Measurements from ENCODE around the gene PCNX1.

PCNX1 gene

DNA sequence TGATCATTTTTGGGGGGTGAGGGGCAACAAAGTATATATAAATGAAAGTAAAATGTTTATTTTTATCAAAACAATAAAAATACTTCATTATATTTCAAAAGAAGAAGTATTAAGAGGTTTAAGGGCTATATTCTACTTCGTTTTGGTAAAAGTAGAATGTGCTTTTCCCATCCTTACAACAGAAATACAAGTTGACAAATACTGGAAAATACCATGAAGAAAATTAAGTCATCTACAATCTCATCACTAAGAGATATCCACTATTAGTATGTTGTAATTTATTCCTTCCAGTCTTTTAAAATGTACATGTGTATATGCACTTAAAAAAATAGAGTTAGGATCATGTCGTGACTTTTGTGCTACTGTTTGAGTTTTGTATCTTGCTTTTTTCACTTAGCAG, 92.8 kb downstream of the PCNX1 start (continued):
- TF ChIP-seq, protein P1, sequence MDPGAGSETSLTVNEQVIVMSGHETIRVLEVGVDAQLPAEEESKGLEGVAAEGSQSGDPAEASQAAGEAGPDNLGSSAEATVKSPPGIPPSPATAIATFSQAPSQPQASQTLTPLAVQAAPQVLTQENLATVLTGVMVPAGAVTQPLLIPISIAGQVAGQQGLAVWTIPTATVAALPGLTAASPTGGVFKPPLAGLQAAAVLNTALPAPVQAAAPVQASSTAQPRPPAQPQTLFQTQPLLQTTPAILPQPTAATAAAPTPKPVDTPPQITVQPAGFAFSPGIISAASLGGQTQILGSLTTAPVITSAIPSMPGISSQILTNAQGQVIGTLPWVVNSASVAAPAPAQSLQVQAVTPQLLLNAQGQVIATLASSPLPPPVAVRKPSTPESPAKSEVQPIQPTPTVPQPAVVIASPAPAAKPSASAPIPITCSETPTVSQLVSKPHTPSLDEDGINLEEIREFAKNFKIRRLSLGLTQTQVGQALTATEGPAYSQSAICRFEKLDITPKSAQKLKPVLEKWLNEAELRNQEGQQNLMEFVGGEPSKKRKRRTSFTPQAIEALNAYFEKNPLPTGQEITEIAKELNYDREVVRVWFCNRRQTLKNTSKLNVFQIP (CRISPR knock-in tag; IDR thresholded peaks at IDR 0.05; ENCODE audit: borderline replicate concordance, low read depth), result no peak
- TF ChIP-seq BACH2 (CRISPR knock-in tag; IDR thresholded peaks at IDR 0.05; ENCODE audit: borderline replicate concordance) (no peak), ZFP30 (CRISPR knock-in tag; IDR thresholded peaks at IDR 0.05) (no peak), TCF4 (CRISPR knock-in tag; IDR thresholded peaks at IDR 0.05; ENCODE audit: borderline replicate concordance) (no peak)
- TF ChIP-seq, protein P2, sequence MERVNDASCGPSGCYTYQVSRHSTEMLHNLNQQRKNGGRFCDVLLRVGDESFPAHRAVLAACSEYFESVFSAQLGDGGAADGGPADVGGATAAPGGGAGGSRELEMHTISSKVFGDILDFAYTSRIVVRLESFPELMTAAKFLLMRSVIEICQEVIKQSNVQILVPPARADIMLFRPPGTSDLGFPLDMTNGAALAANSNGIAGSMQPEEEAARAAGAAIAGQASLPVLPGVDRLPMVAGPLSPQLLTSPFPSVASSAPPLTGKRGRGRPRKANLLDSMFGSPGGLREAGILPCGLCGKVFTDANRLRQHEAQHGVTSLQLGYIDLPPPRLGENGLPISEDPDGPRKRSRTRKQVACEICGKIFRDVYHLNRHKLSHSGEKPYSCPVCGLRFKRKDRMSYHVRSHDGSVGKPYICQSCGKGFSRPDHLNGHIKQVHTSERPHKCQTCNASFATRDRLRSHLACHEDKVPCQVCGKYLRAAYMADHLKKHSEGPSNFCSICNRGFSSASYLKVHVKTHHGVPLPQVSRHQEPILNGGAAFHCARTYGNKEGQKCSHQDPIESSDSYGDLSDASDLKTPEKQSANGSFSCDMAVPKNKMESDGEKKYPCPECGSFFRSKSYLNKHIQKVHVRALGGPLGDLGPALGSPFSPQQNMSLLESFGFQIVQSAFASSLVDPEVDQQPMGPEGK (CRISPR knock-in tag; IDR thresholded peaks at IDR 0.05; ENCODE audit: borderline replicate concordance), result no peak

DNA sequence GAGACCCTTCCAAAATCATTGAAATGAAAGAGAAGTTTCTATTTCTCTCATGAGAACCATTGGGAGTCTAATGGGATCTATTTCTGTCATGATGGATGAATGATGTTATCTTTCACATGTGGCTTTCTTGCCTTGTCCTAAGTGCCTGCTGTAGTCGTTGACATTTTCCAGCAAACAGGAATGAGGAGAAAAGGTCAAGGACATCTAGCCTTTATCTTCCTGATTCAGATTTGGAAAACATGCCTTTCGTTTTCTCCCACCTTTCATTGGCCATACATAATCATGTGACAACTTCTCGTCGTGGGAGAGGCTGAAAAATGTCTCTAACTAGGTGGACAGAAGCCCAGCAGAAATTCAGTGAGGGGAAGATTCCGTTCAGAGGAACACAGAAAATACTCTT, 94.5 kb downstream of the PCNX1 start:
- ATAC-seq, result no peak
- TF ChIP-seq ZNF8 (CRISPR knock-in tag; IDR thresholded peaks at IDR 0.05) (no peak), TOX (CRISPR knock-in tag; IDR thresholded peaks at IDR 0.05; ENCODE audit: borderline replicate concordance) (no peak), ARNTL (CRISPR knock-in tag; IDR thresholded peaks at IDR 0.05; ENCODE audit: borderline replicate concordance, low read depth) (no peak), PPARA (CRISPR knock-in tag; IDR thresholded peaks at IDR 0.05; ENCODE audit: borderline replicate concordance) (no peak), ISL1 (CRISPR knock-in tag; IDR thresholded peaks at IDR 0.05) (peak; percentile 60), TCF4 (CRISPR knock-in tag; IDR thresholded peaks at IDR 0.05; ENCODE audit: borderline replicate concordance) (no peak), SNAI2 (CRISPR knock-in tag; IDR thresholded peaks at IDR 0.05) (peak; percentile 52; the same call in 1 of the 2 replicates), ZNF70 (CRISPR knock-in tag; IDR thresholded peaks at IDR 0.05) (no peak)
- TF ChIP-seq, protein P3, sequence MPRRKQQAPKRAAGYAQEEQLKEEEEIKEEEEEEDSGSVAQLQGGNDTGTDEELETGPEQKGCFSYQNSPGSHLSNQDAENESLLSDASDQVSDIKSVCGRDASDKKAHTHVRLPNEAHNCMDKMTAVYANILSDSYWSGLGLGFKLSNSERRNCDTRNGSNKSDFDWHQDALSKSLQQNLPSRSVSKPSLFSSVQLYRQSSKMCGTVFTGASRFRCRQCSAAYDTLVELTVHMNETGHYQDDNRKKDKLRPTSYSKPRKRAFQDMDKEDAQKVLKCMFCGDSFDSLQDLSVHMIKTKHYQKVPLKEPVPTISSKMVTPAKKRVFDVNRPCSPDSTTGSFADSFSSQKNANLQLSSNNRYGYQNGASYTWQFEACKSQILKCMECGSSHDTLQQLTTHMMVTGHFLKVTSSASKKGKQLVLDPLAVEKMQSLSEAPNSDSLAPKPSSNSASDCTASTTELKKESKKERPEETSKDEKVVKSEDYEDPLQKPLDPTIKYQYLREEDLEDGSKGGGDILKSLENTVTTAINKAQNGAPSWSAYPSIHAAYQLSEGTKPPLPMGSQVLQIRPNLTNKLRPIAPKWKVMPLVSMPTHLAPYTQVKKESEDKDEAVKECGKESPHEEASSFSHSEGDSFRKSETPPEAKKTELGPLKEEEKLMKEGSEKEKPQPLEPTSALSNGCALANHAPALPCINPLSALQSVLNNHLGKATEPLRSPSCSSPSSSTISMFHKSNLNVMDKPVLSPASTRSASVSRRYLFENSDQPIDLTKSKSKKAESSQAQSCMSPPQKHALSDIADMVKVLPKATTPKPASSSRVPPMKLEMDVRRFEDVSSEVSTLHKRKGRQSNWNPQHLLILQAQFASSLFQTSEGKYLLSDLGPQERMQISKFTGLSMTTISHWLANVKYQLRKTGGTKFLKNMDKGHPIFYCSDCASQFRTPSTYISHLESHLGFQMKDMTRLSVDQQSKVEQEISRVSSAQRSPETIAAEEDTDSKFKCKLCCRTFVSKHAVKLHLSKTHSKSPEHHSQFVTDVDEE (CRISPR knock-in tag; IDR thresholded peaks at IDR 0.05), result no peak
- TF ChIP-seq, protein P1 (CRISPR knock-in tag; IDR thresholded peaks at IDR 0.05; ENCODE audit: borderline replicate concordance, low read depth), result no peak

DNA sequence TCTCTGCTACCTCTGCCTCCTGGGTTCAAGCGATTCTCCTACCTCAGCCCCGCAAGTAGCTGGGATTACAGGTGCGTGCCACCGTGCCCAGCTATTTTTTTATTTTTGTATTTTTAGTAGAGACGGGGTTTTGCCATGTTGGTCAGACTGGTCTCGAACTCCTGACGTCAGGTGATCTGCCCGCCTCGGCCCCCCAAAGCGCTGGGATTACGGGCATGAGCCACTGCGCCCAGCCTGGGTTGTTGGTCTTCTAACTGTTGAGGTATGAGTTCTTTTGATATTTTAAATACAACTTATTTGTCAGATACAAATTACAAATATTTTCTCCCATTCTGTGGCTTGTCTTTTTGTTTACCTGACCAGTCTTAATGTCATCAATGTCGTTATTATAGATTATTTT, 95.9 kb downstream of the PCNX1 start:
- TF ChIP-seq ZC3H10 (CRISPR knock-in tag; IDR thresholded peaks at IDR 0.05) (no peak), SNAI2 (CRISPR knock-in tag; IDR thresholded peaks at IDR 0.05) (no peak), BACH2 (CRISPR knock-in tag; IDR thresholded peaks at IDR 0.05; ENCODE audit: borderline replicate concordance) (no peak), ZFP30 (CRISPR knock-in tag; IDR thresholded peaks at IDR 0.05) (no peak), ISL1 (CRISPR knock-in tag; IDR thresholded peaks at IDR 0.05) (no peak), ZNF8 (CRISPR knock-in tag; IDR thresholded peaks at IDR 0.05) (no peak)
- TF ChIP-seq, protein P4, sequence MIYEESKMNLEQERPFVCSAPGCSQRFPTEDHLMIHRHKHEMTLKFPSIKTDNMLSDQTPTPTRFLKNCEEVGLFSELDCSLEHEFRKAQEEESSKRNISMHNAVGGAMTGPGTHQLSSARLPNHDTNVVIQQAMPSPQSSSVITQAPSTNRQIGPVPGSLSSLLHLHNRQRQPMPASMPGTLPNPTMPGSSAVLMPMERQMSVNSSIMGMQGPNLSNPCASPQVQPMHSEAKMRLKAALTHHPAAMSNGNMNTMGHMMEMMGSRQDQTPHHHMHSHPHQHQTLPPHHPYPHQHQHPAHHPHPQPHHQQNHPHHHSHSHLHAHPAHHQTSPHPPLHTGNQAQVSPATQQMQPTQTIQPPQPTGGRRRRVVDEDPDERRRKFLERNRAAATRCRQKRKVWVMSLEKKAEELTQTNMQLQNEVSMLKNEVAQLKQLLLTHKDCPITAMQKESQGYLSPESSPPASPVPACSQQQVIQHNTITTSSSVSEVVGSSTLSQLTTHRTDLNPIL (CRISPR knock-in tag; IDR thresholded peaks at IDR 0.05; ENCODE audit: low read depth), result no peak
- TF ChIP-seq, protein P2 (CRISPR knock-in tag; IDR thresholded peaks at IDR 0.05; ENCODE audit: borderline replicate concordance), result no peak
- no peak for ATAC-seq

DNA sequence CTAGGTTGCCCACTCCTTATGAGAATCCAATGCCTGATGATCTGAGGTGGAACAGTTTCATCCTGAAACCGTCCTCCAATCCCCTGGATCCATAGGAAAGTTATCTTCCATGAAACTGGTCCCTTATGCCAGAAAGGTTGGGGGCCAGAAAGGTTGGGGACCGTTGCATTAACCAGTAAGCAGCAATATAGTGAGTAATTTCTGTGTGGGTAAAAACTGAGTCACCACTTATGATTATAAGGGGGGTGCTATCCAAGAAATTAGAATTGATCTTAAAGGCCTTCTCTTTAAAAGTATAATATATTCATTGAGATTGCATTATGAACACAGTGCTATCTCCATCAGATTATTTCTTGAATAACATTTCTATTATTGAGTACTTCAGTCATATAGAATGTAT, 97.2 kb downstream of the PCNX1 start:
- TF ChIP-seq GLIS3 (CRISPR knock-in tag; IDR thresholded peaks at IDR 0.05), result no peak
- no peak for TF ChIP-seq ARNTL (CRISPR knock-in tag; IDR thresholded peaks at IDR 0.05; ENCODE audit: borderline replicate concordance, low read depth)
- no peak for TF ChIP-seq RARB (CRISPR knock-in tag; IDR thresholded peaks at IDR 0.05)
- TF ChIP-seq, protein P4 (CRISPR knock-in tag; IDR thresholded peaks at IDR 0.05; ENCODE audit: low read depth), result no peak
- no peak for TF ChIP-seq ZNF8 (CRISPR knock-in tag; IDR thresholded peaks at IDR 0.05)
- TF ChIP-seq TCF4 (CRISPR knock-in tag; IDR thresholded peaks at IDR 0.05; ENCODE audit: borderline replicate concordance), result no peak
- ATAC-seq, result no peak

Measured in SK-N-SH treated with all-trans-retinoic acid at 6 μM for 48 hours (cell line).